ENCODE results near the gene TEAD3.
"Not testable (repeated sequence)": the region's sequence is repeated elsewhere in the genome, so short reads cannot be mapped to it uniquely, and the experiment has no call there.

The TEAD3 gene

GRCh38 chr6:35449287-35449881 lies 47.5 kb downstream of the TEAD3 start:
- DNase-seq = peak in 1 of 2 experiments; percentile 73

- peak in 1 of 2 experiments; percentile 39 for DNase-seq
Observed at GRCh38 chr6:35448191-35448590, 48.7 kb downstream of the TEAD3 start.

GRCh38 chr6:35445691-35446090 lies 51.2 kb downstream of the TEAD3 start:
- DNase-seq = no peak

GRCh38 chr6:35443341-35444030 lies 53.4 kb downstream of the TEAD3 start:
- DNase-seq = no peak

- DNase-seq = no peak
Observed at GRCh38 chr6:35442693-35443092, 54.2 kb downstream of the TEAD3 start.

GRCh38 chr6:35441642-35442041 lies 55.2 kb downstream of the TEAD3 start:
- no peak for DNase-seq

GRCh38 chr6:35441205-35441604 lies 55.7 kb downstream of the TEAD3 start:
- peak in 1 of 2 experiments; percentile 13 for DNase-seq

- DNase-seq = no peak
Observed at GRCh38 chr6:35439308-35439707, 57.6 kb downstream of the TEAD3 start.

- DNase-seq = not testable (repeated sequence)
Observed at GRCh38 chr6:35438378-35439065, 58.4 kb downstream of the TEAD3 start.

- no peak for DNase-seq
Observed at GRCh38 chr6:35436071-35436857, 60.6 kb downstream of the TEAD3 start.

GRCh38 chr6:35435074-35435837 lies 61.6 kb downstream of the TEAD3 start:
- no peak for DNase-seq

- DNase-seq = not testable (repeated sequence)
Observed at GRCh38 chr6:35432702-35433101, 64.2 kb downstream of the TEAD3 start.

GRCh38 chr6:35432291-35432690 lies 64.6 kb downstream of the TEAD3 start:
- no peak for DNase-seq

- DNase-seq = no peak
Observed at GRCh38 chr6:35429463-35429862, 67.4 kb downstream of the TEAD3 start.

- DNase-seq = no peak
Observed at GRCh38 chr6:35428421-35429149, 68.3 kb downstream of the TEAD3 start.

- no peak for DNase-seq
Observed at GRCh38 chr6:35427851-35428321, 69.0 kb downstream of the TEAD3 start.

- DNase-seq = no peak
Observed at GRCh38 chr6:35427435-35427834, 69.4 kb downstream of the TEAD3 start.

GRCh38 chr6:35426074-35426473 lies 70.8 kb downstream of the TEAD3 start:
- no peak for DNase-seq

- no peak for DNase-seq
Observed at GRCh38 chr6:35425284-35425683, 71.6 kb downstream of the TEAD3 start.
